AG04450 (cell line): Measurements from ENCODE around the gene DOCK6. TPM values are rescaled to one million over a fixed set of nuclear protein-coding genes. Genes with fewer than 3 reads are reported as not detected.

ENCODE experiments used
- CTCF ChIA-PET: fragments of 300-600, 350-600 bp; formaldehyde crosslinking; extraction: SDS; loops from one replicate; lab custom pipeline; 2022; ENCODE audit warnings: antibody characterized with exemption, inconsistent platforms; lab: Charles Lee
- POLR2A ChIA-PET: fragments of 350-600 bp; formaldehyde crosslinking; extraction: SDS; loops from one replicate; lab custom pipeline; 2021; ENCODE audit warnings: antibody characterized with exemption, inconsistent platforms; lab: Yijun Ruan, JAX
- DNase-seq: peaks from one replicate; pipeline ENCODE4 v3.0.0-alpha.2; 2011; ENCODE audit warnings: low read depth, low spot score
- H3K27ac ChIP-seq: one replicate; pipeline ENCODE4 v1.5.1; 2012; ENCODE audit warnings: low read depth, low read length, control low read depth
- H3K27me3 ChIP-seq: one replicate; pipeline ENCODE4 v1.6.0; 2012; ENCODE audit warnings: low read length; ENCODE audit not compliant: control insufficient read depth, insufficient read depth
- H3K4me3 ChIP-seq: 2 replicates; pipeline ENCODE4 v1.5.1; 2011; ENCODE audit warnings: mild to moderate bottlenecking, low read depth, low read length, control low read depth
- H3K9me3 ChIP-seq: 2 replicates; pipeline ENCODE4 v1.5.1; 2012; ENCODE audit warnings: low read length; ENCODE audit not compliant: control insufficient read depth, insufficient read depth
- CTCF ChIP-seq: IDR thresholded peaks from 2 replicates; pipeline ENCODE4 v1.5.1; 2011; ENCODE audit warnings: low read depth, low read length, control low read depth, inconsistent platforms
- polyA plus RNA-seq: library from polyadenylated mRNA; depleted of rRNA; stranded (reverse); fragments of >200 nt; gene quantifications from 2 replicates; pipeline ENCODE4 v1.2.3, GENCODE V29; 2011

Gene DOCK6
- polyA plus RNA-seq, 1 experiment, result 8.9 TPM

GRCh38 chr19:11198175-11198534 is 64.2 kb downstream of the DOCK6 start:
- no peak overlapping the region for H3K27ac ChIP-seq
- H3K4me3 ChIP-seq, result no peak overlapping the region
- POLR2A ChIA-PET, result interaction anchor here (0.6 to 1.5 kb wide), 5 partner anchors 9 to 60 kb away, joined by 3 to 6 read pairs (median 3); no protein-coding TSS in a partner anchor
- DNase-seq, result no peak
- CTCF ChIA-PET, result interaction anchor here (1.0 kb wide), 1 partner anchor 72 kb away, joined by 3 read pairs; no protein-coding TSS in a partner anchor
- no peak for TF ChIP-seq CTCF
- H3K27me3 ChIP-seq, result no peaks in the 10 kb centered on the region
- peaks cover 3% of the 10 kb centered on the region; the same call in 1 of the 2 replicates for H3K9me3 ChIP-seq

GRCh38 chr19:11197291-11198174 is 64.8 kb downstream of the DOCK6 start, which contains the start of gene KANK2:
Gene KANK2, minus strand, starts transcription at chr19:11197545. Its CDS starts 3,034 bp downstream, at chr19:11194511.
- Histone ChIP-seq H3K27ac (peak within 1 kb of the TSS; percentile 21), H3K4me3 (peak within 1 kb of the TSS; percentile 96), H3K27me3 (no peaks in the 10 kb centered on the region), H3K9me3 (peaks cover 9% of the 10 kb centered on the region; the same call in 1 of the 2 replicates)
- POLR2A ChIA-PET, result interaction anchor here (0.6 to 1.5 kb wide), 5 partner anchors 8 to 105 kb away, joined by 3 to 6 read pairs (median 3); no protein-coding TSS in a partner anchor
- CTCF ChIA-PET, result interaction anchor here (1.0 kb wide), 1 partner anchor 72 kb away, joined by 3 read pairs; no protein-coding TSS in a partner anchor
- no peak for TF ChIP-seq CTCF
- no peak for DNase-seq

GRCh38 chr19:11196406-11197287 is 65.7 kb downstream of the DOCK6 start:
- H3K9me3 ChIP-seq, result peaks cover 10% of the 10 kb centered on the region; the same call in 1 of the 2 replicates
- no peaks in the 10 kb centered on the region for H3K27me3 ChIP-seq
- ChIA-PET POLR2A (interaction anchor here (1.4 kb wide), 1 partner anchor 58 kb away, joined by 4 read pairs; no protein-coding TSS in a partner anchor), CTCF (no interaction called here)
- no peak for TF ChIP-seq CTCF
- DNase-seq, result no peak
- H3K27ac ChIP-seq, result peak overlapping the region; percentile 21
- H3K4me3 ChIP-seq, result peak overlapping the region; percentile 96

GRCh38 chr19:11195681-11196080 is 66.6 kb downstream of the DOCK6 start:
- no peak for TF ChIP-seq CTCF
- peaks cover 14% of the 10 kb centered on the region; the same call in 1 of the 2 replicates for H3K9me3 ChIP-seq
- peak overlapping the region; percentile 47 for H3K27ac ChIP-seq
- CTCF ChIA-PET, result no interaction called here
- H3K4me3 ChIP-seq, result peak overlapping the region; percentile 96
- POLR2A ChIA-PET, result no interaction called here
- no peaks in the 10 kb centered on the region for H3K27me3 ChIP-seq
- DNase-seq, result no peak
